HCT116 (cell line): Measurements from ENCODE around the gene CYB561A3.

Source experiments
- CTCF ChIP-seq, 3 experiments: fragments of 200-600 bp in 1 of 3; sonication (generic) in 1 of 3; IDR thresholded peaks in 2 of 3; conservative IDR thresholded peaks in 1 of 3; 2 replicates each; pipeline ENCODE4 v1.5.1; 2012 to 2017; ENCODE audit warnings: low read depth in 2 of 3, low read length in 2 of 3, antibody characterized with exemption in 1 of 3, borderline replicate concordance in 1 of 3, control low read depth in 1 of 3, mild to moderate bottlenecking in 1 of 3, mixed read lengths in 1 of 3, mixed run types in 1 of 3, moderate library complexity in 1 of 3; ENCODE audit not compliant: insufficient read depth in 1 of 3
- EGR1 ChIP-seq: IDR thresholded peaks from 2 replicates; pipeline ENCODE4 v1.6.1; 2012; ENCODE audit warnings: low read depth
- EZH2 ChIP-seq: fragments of 200-600 bp; sonication (generic); IDR thresholded peaks from 2 replicates; pipeline ENCODE4 v1.6.1; 2017; ENCODE audit warnings: antibody characterized with exemption, mixed run types
- FOSL1 ChIP-seq: IDR thresholded peaks from 2 replicates; pipeline ENCODE4 v1.6.1; 2012; ENCODE audit warnings: low read depth
- POLR2A ChIP-seq: IDR thresholded peaks from 2 replicates; pipeline ENCODE4 v1.7.0; 2011; ENCODE audit warnings: borderline replicate concordance; ENCODE audit not compliant: insufficient read depth, insufficient read length; ENCODE audit errors: extremely low read depth
- POLR2AphosphoS5 ChIP-seq: IDR thresholded peaks from 2 replicates; pipeline ENCODE4 v1.6.1; 2011; ENCODE audit warnings: mild to moderate bottlenecking, low read depth, low read length, moderate library complexity
- RAD21 ChIP-seq: IDR thresholded peaks from 2 replicates; pipeline ENCODE4 v1.6.1; 2012; ENCODE audit warnings: low read depth, mild to moderate bottlenecking
- YY1 ChIP-seq: IDR thresholded peaks from 2 replicates; pipeline ENCODE4 v1.6.1; 2011; ENCODE audit warnings: low read length, low read depth, moderate library complexity, mild to moderate bottlenecking; ENCODE audit not compliant: insufficient replicate concordance; ENCODE audit errors: extremely low read depth
- TF ChIP-seq, protein P1 (sequence below): IDR thresholded peaks from 2 replicates; pipeline ENCODE4 v1.6.1; 2012
- TF ChIP-seq, protein P2 (sequence below): IDR thresholded peaks from 2 replicates; pipeline ENCODE4 v1.6.1; 2012; ENCODE audit warnings: low read depth
- TF ChIP-seq, protein P3 (sequence below): IDR thresholded peaks from 2 replicates; pipeline ENCODE4 v1.6.1; 2012

- TF ChIP-seq CTCF (IDR thresholded peaks at IDR 0.05 in 2 of 3, conservative IDR thresholded peaks at IDR 0.05 in 1 of 3; ENCODE audit: borderline replicate concordance in 1 of 3, insufficient read depth in 1 of 3, low read depth in 2 of 3, low read length in 2 of 3) (no peak), POLR2A (no peak), EZH2 (no peak), RAD21 (no peak), FOSL1 (no peak), POLR2AphosphoS5 (no peak), YY1 (no peak), EGR1 (no peak)
- TF ChIP-seq, protein P1, sequence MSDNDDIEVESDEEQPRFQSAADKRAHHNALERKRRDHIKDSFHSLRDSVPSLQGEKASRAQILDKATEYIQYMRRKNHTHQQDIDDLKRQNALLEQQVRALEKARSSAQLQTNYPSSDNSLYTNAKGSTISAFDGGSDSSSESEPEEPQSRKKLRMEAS: no peak
- TF ChIP-seq, protein P2, sequence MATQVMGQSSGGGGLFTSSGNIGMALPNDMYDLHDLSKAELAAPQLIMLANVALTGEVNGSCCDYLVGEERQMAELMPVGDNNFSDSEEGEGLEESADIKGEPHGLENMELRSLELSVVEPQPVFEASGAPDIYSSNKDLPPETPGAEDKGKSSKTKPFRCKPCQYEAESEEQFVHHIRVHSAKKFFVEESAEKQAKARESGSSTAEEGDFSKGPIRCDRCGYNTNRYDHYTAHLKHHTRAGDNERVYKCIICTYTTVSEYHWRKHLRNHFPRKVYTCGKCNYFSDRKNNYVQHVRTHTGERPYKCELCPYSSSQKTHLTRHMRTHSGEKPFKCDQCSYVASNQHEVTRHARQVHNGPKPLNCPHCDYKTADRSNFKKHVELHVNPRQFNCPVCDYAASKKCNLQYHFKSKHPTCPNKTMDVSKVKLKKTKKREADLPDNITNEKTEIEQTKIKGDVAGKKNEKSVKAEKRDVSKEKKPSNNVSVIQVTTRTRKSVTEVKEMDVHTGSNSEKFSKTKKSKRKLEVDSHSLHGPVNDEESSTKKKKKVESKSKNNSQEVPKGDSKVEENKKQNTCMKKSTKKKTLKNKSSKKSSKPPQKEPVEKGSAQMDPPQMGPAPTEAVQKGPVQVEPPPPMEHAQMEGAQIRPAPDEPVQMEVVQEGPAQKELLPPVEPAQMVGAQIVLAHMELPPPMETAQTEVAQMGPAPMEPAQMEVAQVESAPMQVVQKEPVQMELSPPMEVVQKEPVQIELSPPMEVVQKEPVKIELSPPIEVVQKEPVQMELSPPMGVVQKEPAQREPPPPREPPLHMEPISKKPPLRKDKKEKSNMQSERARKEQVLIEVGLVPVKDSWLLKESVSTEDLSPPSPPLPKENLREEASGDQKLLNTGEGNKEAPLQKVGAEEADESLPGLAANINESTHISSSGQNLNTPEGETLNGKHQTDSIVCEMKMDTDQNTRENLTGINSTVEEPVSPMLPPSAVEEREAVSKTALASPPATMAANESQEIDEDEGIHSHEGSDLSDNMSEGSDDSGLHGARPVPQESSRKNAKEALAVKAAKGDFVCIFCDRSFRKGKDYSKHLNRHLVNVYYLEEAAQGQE: no peak
- TF ChIP-seq, protein P3, sequence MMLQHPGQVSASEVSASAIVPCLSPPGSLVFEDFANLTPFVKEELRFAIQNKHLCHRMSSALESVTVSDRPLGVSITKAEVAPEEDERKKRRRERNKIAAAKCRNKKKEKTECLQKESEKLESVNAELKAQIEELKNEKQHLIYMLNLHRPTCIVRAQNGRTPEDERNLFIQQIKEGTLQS: no peak
These were observed 55.5 kb downstream of the CYB561A3 start for GRCh38 chr11:61306221-61306620.
